NCI-H510A treated with DMSO at 0.1 percent for 48 hours (cell line): Measurements from ENCODE around the gene MEN1.

Experiments used
- DNase-seq: peaks from one replicate; lab custom pipeline; 2025; lab: John Stamatoyannopoulos, UW

The MEN1 gene

DNA sequence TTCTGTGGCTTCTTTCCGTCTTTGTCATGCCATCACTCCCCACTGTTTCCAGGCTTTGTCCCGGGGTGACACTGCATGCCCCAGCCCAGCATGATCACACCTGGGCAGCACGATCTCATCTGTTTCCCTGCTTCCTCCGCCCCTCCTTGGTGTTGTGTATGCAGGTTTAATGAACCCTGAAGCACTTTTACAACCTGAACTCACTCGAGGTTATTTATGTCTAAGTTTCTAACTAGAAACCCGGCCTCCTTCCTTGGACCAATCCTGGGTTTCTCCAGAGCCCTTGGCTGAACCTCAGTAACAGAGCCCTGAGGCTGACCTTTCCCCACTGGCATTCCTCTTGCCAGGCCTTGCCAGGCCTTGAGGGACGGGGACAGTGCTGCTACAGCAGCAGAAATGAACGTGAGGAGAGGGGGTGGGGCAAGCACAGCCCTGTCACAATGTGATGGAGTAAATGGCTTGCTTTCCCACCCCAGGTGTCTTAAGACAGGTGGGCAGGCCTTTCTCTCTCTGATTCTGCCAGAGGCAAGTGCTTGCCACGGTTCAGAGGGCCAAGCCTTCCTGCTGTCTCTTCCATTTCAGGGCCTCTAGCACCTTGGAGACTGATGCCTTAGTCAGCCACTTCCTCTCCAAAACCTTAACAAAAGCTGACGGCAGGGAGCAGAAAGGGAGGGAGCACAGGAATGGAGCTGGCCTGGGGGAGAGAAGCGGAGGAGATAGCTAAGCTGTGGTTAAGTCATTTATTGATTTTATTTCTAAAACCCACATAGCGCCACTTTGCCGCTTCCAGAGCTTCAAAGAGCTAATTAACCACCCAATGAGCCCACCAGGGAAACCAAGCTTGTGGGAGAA, 47.5 kb downstream of the MEN1 start:
- DNase-seq = no peak

DNA sequence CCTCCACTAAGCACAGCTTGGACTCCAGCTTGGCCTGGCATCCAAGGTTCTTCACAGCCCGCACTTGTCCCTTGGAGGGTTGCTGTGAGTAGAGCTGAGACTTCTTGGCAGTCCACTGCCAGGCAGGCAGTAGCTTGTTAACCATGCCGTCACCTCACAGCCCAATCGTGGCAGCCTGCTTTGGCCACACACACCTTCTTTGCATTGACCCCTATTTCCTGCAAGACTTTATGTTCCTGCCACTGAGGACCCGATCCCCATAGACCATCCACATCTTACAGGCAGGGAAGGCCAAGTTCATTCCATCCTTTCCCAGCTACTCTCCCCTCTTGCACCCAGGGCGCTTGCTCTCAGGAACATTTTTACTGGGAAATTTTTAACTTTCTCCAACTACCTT, 48.1 kb downstream of the MEN1 start:
- no peak for DNase-seq

DNA sequence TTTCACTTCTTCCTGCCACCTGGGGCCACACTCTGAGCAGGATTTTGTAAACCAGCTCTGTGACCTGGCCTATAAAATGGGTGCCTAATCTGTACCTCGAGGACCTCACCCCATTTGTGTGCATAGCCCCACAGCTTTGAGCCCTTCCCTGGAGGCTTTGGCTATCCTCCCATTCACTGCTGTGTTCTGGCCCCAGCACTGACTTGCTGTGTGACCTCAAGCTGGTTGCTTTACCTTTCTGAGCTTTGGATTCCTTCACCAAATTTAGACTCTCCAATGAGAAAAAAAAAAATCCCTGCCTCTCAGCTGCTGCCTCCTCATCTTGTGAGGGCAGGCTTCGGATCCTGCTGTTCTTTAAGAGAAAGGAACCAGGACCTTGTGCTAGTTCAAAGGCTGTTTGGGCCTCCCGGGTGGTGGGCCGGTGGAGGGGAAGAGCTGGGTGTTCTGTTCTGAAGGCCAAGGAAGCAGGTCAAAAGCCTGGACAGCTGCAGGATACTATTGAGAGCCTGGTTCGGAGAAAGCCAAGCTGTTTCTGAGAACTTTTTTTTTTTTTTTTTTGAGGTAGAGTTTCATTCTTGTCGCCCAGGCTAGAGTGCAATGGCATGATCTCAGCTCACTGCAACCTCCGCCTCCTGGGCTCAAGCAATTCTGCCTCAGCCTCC, 49.5 kb downstream of the MEN1 start:
- no peak for DNase-seq

DNA sequence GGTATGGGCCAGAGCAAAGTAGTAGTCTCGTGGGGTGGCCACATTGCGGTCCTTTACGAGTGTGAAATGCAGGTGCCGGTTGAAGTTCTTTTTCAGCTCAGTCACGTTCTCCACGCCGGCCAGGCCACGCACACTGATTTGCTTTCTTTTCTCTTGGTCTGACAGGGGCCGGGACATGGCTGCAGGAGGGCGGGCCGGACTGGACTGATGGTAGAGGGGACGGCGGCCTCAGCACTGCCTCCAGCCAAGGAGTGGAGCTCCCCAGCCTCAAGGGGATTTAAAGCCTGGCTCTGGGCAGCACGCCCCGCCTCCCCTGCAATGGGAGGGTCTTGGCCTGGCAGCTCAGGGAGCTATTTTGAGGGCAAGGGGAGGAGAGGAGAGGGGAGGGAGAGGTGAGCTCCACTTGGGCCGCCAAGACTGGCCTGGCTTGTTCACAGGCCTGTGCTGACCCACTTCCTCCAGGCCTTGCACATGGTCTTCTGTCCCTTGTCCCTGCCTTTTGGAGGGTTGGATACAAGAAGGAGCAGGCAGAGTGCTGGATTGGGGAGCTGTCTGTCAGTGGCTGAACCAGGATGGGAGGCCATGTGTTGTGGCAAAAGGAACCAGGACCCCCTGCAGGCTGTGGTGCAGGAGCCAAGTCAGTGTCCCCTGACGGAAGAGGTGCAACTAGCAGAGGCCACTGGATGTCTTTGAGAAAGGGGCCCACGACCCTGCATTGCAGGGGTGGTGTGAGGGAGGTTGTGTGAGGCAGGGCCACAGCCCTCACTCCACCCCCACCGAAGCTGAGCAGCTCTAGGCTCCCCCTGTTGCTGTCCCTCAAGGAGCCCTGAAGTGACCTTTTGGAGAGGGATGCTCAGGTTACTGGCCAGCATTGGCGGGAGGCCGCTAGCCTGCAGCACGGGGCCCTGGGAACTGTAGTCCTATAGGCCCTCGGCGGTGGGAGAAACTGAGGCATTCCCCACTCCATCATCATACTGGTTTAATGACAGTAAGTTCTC, 50.3 kb downstream of the MEN1 start, which contains the start of gene PYGM:
PYGM (minus strand) TSS at position 253 of the 998 bp plus-strand sequence; CDS start at position 177, 76 bp downstream.
- DNase-seq = no peak

- DNase-seq = no peak
Measured at GRCh38 chr11:64759131-64759721, 51.1 kb downstream of the MEN1 start.

- DNase-seq = no peak
Measured at GRCh38 chr11:64758330-64759079, 51.8 kb downstream of the MEN1 start.

DNA sequence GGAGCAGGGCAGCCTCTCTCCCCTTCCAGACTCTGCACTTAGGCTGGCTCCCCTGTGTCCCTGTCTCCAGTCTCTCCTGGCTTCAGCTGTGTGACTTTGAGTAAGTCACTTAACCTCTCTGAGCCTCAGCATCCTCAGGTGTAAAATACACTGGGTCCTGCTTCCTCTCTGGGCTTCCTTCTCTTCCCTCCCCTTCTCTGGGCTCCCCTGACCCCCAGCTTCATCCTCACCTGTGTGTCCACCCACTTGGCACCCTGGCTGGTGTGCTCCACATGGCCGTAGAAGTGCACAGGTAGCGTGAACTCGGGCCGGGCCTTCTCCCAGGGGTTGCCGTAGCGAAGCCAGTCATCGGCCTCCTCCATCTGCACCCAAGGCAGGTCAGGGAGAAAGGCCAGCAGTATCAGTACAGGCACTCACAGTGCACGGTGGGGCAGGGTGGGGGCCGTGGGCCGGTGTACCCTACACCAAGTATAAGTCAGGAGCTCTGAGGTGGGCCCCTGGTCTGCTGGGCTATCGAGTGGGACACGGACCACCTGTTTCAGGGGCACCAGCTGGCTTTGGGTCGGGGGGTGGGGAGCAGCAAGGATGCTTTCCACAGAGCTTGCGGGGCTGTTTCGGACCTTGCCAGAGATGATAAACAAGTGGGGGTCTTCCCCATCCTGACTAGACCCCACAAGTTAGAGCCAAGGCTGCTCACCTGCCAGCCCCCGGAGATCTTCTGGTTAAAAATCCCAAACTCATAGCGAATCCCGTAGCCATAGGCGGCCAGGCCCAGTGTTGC, 52.6 kb downstream of the MEN1 start:
- no peak for DNase-seq

DNA sequence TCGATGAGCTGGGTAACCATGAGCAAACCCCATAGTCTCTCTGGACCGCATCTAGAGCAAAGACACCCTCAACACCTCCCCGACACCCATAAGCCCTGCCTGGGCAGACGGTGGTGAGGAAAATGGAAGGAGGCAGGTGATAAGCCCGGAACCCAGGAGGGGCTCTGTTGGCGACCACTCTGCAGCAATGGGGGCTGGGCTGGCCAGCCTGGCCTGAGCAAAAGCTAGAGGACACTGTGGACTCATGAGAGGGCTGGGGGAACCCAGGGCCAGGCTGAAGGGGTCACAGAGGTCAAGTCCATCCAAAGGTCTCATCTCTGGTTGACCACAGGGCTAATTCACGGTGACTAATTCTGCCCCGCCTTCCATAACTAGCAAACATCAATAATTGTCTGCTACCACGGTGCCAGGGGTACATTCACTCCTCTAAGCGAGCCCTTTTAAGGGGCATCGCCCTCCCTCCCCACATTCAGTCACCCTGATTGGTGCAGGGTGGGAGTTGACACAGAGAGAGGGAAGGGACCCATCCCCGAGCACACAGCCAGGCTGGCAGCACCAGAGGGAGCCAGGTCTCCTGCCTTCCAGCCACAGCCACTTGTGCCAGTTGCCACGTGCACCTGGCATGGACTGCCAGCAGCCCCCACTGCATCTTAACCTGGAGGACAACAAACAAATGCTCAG, 54.5 kb downstream of the MEN1 start:
- no peak for DNase-seq

DNA sequence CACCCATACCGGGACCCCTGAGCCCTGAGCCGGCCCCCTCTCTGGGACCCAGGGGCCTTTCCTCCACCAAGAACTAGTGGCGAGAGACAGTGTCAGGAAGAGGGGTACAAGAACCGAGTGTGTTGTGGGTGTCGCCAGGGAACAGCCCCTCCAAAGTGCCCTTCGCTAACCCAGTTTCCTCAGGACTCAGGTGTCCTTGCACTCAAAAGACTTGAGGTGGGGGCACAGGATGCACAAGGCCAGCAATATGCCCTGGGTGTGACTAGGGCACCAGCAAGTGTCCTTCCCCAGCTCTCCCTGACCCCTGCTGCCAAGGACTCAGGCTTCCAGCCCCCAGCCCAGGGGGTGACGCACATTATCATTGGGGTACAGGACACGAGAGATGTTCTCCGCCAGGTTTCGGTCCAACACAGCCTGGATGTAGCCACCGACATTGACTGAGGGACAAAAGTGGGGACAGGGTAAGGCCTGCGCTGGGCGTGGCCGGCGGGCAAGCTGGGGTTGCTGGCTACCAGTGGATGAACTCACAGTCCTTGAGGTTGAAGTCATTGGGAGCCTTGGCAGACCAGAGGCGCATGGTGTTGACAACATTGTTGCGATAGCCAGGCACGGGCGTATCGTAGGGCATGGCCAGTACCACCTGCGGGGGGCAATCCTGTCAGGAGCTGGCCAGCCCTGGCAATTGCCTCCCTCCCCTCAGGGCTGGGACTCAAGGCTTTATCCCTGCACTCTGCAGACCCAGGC, 55.3 kb downstream of the MEN1 start:
- DNase-seq = no peak

- DNase-seq = no peak
Measured at GRCh38 chr11:64754124-64754918, 56.0 kb downstream of the MEN1 start.
